ENCODE results near the gene HID1. TPM values are rescaled to one million over a fixed set of nuclear protein-coding genes. Genes with fewer than 3 reads are reported as not detected.

Gene HID1
- total RNA-seq, 1 experiment from 2014 or later, result 43.8 TPM

- TF ChIP-seq CBX3 (IDR thresholded peaks at IDR 0.05; ENCODE audit: low read depth) (no peak), ZBTB33 (IDR thresholded peaks at IDR 0.05; ENCODE audit: extremely low read depth, insufficient replicate concordance, low read length) (no peak), SRF (IDR thresholded peaks at IDR 0.05; ENCODE audit: low read depth) (no peak), REST (IDR thresholded peaks at IDR 0.05; ENCODE audit: low read depth) (no peak), ZNF274 (IDR thresholded peaks at IDR 0.05; ENCODE audit: low read depth, low read length) (no peak), EZH2 (IDR thresholded peaks at IDR 0.05) (no peak), CTCF (IDR thresholded peaks at IDR 0.05 in 2 of 3, conservative IDR thresholded peaks at IDR 0.05 in 1 of 3; ENCODE audit: borderline replicate concordance in 1 of 3, insufficient read depth in 1 of 3, low read depth in 2 of 3, low read length in 2 of 3) (no peak), FOSL1 (IDR thresholded peaks at IDR 0.05; ENCODE audit: low read depth) (no peak)
- BruUV-seq (replicated peaks), result no TSS peak
- H3K9ac ChIP-seq (ENCODE audit: low read length), result no peak overlapping the region
- no peak overlapping the region for H2AFZ ChIP-seq (ENCODE audit: low read depth, low read length, poor library complexity, severe bottlenecking)
- H4K20me1 ChIP-seq (ENCODE audit: insufficient read depth), result no peaks in the 10 kb centered on the region
- ChIA-PET RAD21 (ENCODE audit: low non-redundant PET in 1 of 2, low total read pairs in 2 of 2, uncharacterized antibody in 2 of 2, unreplicated experiment in 2 of 2) (no interaction called here), CTCF (no interaction called here), POLR2A (no interaction called here)
- H3K79me2 ChIP-seq (ENCODE audit: insufficient read depth, low read length), result 0 out of 2 replicates have a peak, but pooled peaks cover 4% of the 10 kb centered on the region
- no peak for ATAC-seq
- peaks cover 7 to 21% of the 10 kb centered on the region in 2 experiments; a peak in 2 of 4 replicates for H3K36me3 ChIP-seq (ENCODE audit: control insufficient read depth in 1 of 2, insufficient read depth in 2 of 2, low read length in 2 of 2)
- no peak overlapping the region for H3K27ac ChIP-seq (ENCODE audit: low read depth, low read length)
- no peaks in the 10 kb centered on the region for H3K27me3 ChIP-seq (ENCODE audit: insufficient read depth, low read length)
- no peak overlapping the region for H3K4me3 ChIP-seq (replicated peaks in 1 of 2; ENCODE audit: low read depth in 1 of 2, low read length in 2 of 2)
- DNase-seq (ENCODE audit: low read depth, low spot score), result no peak
- no peaks in the 10 kb centered on the region for H3K9me3 ChIP-seq (ENCODE audit: control insufficient read depth in 1 of 2, insufficient read depth in 1 of 2, low read depth in 1 of 2, low read length in 2 of 2)
- no peak overlapping the region for H3K4me2 ChIP-seq (ENCODE audit: low read length)
- H3K4me1 ChIP-seq (ENCODE audit: control insufficient read depth in 1 of 2, insufficient read depth in 2 of 2, low read length in 2 of 2), result no peaks in the 10 kb centered on the region
- H3K9me2 ChIP-seq (ENCODE audit: insufficient read depth), result no peaks in the 10 kb centered on the region
- intact Hi-C loops (cut with micrococcal nuclease), result no loop called here
These were observed 29.6 kb upstream of the HID1 start for GRCh38 chr17:75001915-75002843.
